ENCODE results near the gene RABL6.

The RABL6 gene
- long read RNA-seq, partial matches to known transcripts: 3 of 5 reads
- long read RNA-seq, other reads (novel, unspliced or antisense): 1 of 5 reads

GRCh38 chr9:136807281-136808074 is at the start of gene RABL6:
Gene RABL6 (plus strand): TSS chr9:136807948. CDS start chr9:136808197, 249 bp downstream.
- Histone ChIP-seq H3K4me3 (replicated peaks; ENCODE audit: insufficient read depth, low read length) (peak within 1 kb of the TSS; percentile 83), H3K27ac (replicated peaks) (peak within 1 kb of the TSS; percentile 87), H3K27me3 (ENCODE audit: insufficient read depth, poor library complexity, severe bottlenecking) (no peaks in the 10 kb centered on the region)
- peak; percentile 64 to 78 for DNase-seq (ENCODE audit: low read depth in 1 of 2, low spot score in 1 of 2)
- no peak for TF ChIP-seq GABPA (IDR thresholded peaks at IDR 0.05; ENCODE audit: low read depth)
- peak; percentile 80 for TF ChIP-seq POLR2AphosphoS5 (IDR thresholded peaks at IDR 0.05; ENCODE audit: low read depth)

- no peak overlapping the region for H3K4me3 ChIP-seq (replicated peaks; ENCODE audit: insufficient read depth, low read length)
- H3K27me3 ChIP-seq (ENCODE audit: insufficient read depth, poor library complexity, severe bottlenecking): no peaks in the 10 kb centered on the region
- no peak for DNase-seq (ENCODE audit: low read depth in 1 of 2, low spot score in 1 of 2)
- no peak overlapping the region for H3K27ac ChIP-seq (replicated peaks)
- TF ChIP-seq REST (IDR thresholded peaks at IDR 0.05; ENCODE audit: insufficient replicate concordance, low read depth) (no peak), CTCF (IDR thresholded peaks at IDR 0.05; ENCODE audit: insufficient read depth, low read length) (no peak), GABPA (IDR thresholded peaks at IDR 0.05; ENCODE audit: low read depth) (no peak), SPI1 (IDR thresholded peaks at IDR 0.05; ENCODE audit: borderline replicate concordance, low read depth) (no peak), POLR2AphosphoS5 (IDR thresholded peaks at IDR 0.05; ENCODE audit: low read depth) (no peak)
Measured at GRCh38 chr9:136759001-136759400, 48.7 kb upstream of the RABL6 start.

GRCh38 chr9:136759436-136760325 is 48.1 kb upstream of the RABL6 start:
- TF ChIP-seq REST (IDR thresholded peaks at IDR 0.05; ENCODE audit: insufficient replicate concordance, low read depth) (no peak), GABPA (IDR thresholded peaks at IDR 0.05; ENCODE audit: low read depth) (no peak), CTCF (IDR thresholded peaks at IDR 0.05; ENCODE audit: insufficient read depth, low read length) (no peak), POLR2AphosphoS5 (IDR thresholded peaks at IDR 0.05; ENCODE audit: low read depth) (no peak), SPI1 (IDR thresholded peaks at IDR 0.05; ENCODE audit: borderline replicate concordance, low read depth) (no peak)

GRCh38 chr9:136760424-136760823 is 47.3 kb upstream of the RABL6 start:
- no peak overlapping the region for H3K4me3 ChIP-seq (replicated peaks; ENCODE audit: insufficient read depth, low read length)
- no peak for DNase-seq (ENCODE audit: low read depth in 1 of 2, low spot score in 1 of 2)
- H3K27me3 ChIP-seq (ENCODE audit: insufficient read depth, poor library complexity, severe bottlenecking): no peaks in the 10 kb centered on the region
- H3K27ac ChIP-seq (replicated peaks): no peak overlapping the region
- no peak for TF ChIP-seq CTCF (IDR thresholded peaks at IDR 0.05; ENCODE audit: insufficient read depth, low read length)
- no peak for TF ChIP-seq REST (IDR thresholded peaks at IDR 0.05; ENCODE audit: insufficient replicate concordance, low read depth)
- no peak for TF ChIP-seq GABPA (IDR thresholded peaks at IDR 0.05; ENCODE audit: low read depth)
- TF ChIP-seq SPI1 (IDR thresholded peaks at IDR 0.05; ENCODE audit: borderline replicate concordance, low read depth): no peak
- TF ChIP-seq POLR2AphosphoS5 (IDR thresholded peaks at IDR 0.05; ENCODE audit: low read depth): no peak

More at GRCh38 chr9:136759436-136760325, 48.1 kb upstream of the RABL6 start:
- H3K27ac ChIP-seq (replicated peaks): no peak overlapping the region
- no peak for DNase-seq (ENCODE audit: low read depth in 1 of 2, low spot score in 1 of 2)
- no peak overlapping the region for H3K4me3 ChIP-seq (replicated peaks; ENCODE audit: insufficient read depth, low read length)
- H3K27me3 ChIP-seq (ENCODE audit: insufficient read depth, poor library complexity, severe bottlenecking): no peaks in the 10 kb centered on the region
